IMR-90 (cell line): ENCODE measurements around the gene PKP4. TPM values are rescaled to one million over a fixed set of nuclear protein-coding genes. Genes with fewer than 3 reads are reported as not detected.

ENCODE experiments used
- ATAC-seq: fragments of 200-7000 bp; cut with Tn5 transposase; 2 replicates; pipeline ENCODE4 v1.9.1; 2020; ENCODE audit warnings: low read depth, mild to moderate bottlenecking, moderate library complexity
- BruUV-seq: library from RNA; stranded (reverse); fragments of 400-500 nt; replicated peaks from 2 replicates; lab custom pipeline; 2021; lab: Mats Ljungman, UMichigan
- CTCF ChIA-PET: fragments of 300-600 bp; formaldehyde crosslinking; extraction: SDS; loops from one replicate; lab custom pipeline; 2021; ENCODE audit warnings: antibody characterized with exemption; lab: Yijun Ruan, JAX
- POLR2A ChIA-PET: fragments of 300-600 bp; sonication (Branson Sonifier 250); formaldehyde crosslinking; loops from one replicate; lab custom pipeline; 2022; ENCODE audit warnings: antibody characterized with exemption; ENCODE audit not compliant: unreplicated experiment; lab: Charles Lee
- DNase-seq: peaks from one replicate; pipeline ENCODE4 v3.0.0; 2013
- H2AFZ ChIP-seq: replicated peaks from 2 replicates; pipeline ENCODE3; 2013; ENCODE audit warnings: low read length, mild to moderate bottlenecking; ENCODE audit not compliant: poor library complexity
- H2AK5ac ChIP-seq: 2 replicates; pipeline ENCODE4 v1.6.1; 2013; ENCODE audit warnings: low read depth, low read length, inconsistent platforms
- H2AK9ac ChIP-seq: replicated peaks from 2 replicates; pipeline ENCODE3; 2013; ENCODE audit warnings: mild to moderate bottlenecking, low read depth, low read length, moderate library complexity; ENCODE audit not compliant: poor library complexity
- H2BK120ac ChIP-seq: 2 replicates; pipeline ENCODE4 v1.6.1; 2013; ENCODE audit warnings: low read depth, low read length, inconsistent platforms
- H2BK15ac ChIP-seq: 3 replicates; pipeline ENCODE4 v1.6.1; 2013; ENCODE audit warnings: low read depth, low read length, inconsistent platforms
- H2BK20ac ChIP-seq: 2 replicates; pipeline ENCODE4 v1.6.1; 2013; ENCODE audit warnings: low read depth, mild to moderate bottlenecking, inconsistent platforms, low read length, moderate library complexity
- H2BK5ac ChIP-seq: 2 replicates; pipeline ENCODE4 v1.6.1; 2013; ENCODE audit warnings: mild to moderate bottlenecking, low read depth, low read length, inconsistent platforms; ENCODE audit not compliant: poor library complexity, severe bottlenecking
- H3K14ac ChIP-seq: replicated peaks from 2 replicates; pipeline ENCODE4 v1.6.1; 2013; ENCODE audit warnings: low read depth, low read length, inconsistent platforms
- H3K18ac ChIP-seq: 2 replicates; pipeline ENCODE4 v1.6.1; 2013; ENCODE audit warnings: low read depth, low read length, control low read depth
- H3K23ac ChIP-seq: 2 replicates; pipeline ENCODE4 v1.6.1; 2013; ENCODE audit warnings: low read depth, low read length, inconsistent platforms
- H3K27ac ChIP-seq: 2 replicates; pipeline ENCODE4 v1.5.1; 2013; ENCODE audit warnings: mild to moderate bottlenecking, control low read depth, low read length; ENCODE audit not compliant: insufficient read depth
- H3K27me3 ChIP-seq: 2 replicates; pipeline ENCODE4 v1.6.1; 2013; ENCODE audit warnings: low read length; ENCODE audit not compliant: control insufficient read depth, insufficient read depth
- H3K36me3 ChIP-seq: 2 replicates; pipeline ENCODE4 v1.6.1; 2013; ENCODE audit warnings: low read length, mixed read lengths; ENCODE audit not compliant: control insufficient read depth, insufficient read depth
- H3K4ac ChIP-seq: 2 replicates; pipeline ENCODE4 v1.6.1; 2013; ENCODE audit warnings: low read depth, low read length, inconsistent platforms
- H3K4me1 ChIP-seq: 2 replicates; pipeline ENCODE4 v1.6.1; 2013; ENCODE audit warnings: low read length, mixed read lengths; ENCODE audit not compliant: control insufficient read depth, insufficient read depth
- H3K4me2 ChIP-seq: 2 replicates; pipeline ENCODE4 v1.6.1; 2013; ENCODE audit warnings: low read depth, mild to moderate bottlenecking, control low read depth, low read length, moderate library complexity
- H3K4me3 ChIP-seq: 2 replicates; pipeline ENCODE4 v1.5.1; 2013; ENCODE audit warnings: low read depth, mild to moderate bottlenecking, control low read depth, low read length, moderate library complexity; ENCODE audit not compliant: insufficient read depth
- H3K56ac ChIP-seq: 2 replicates; pipeline ENCODE4 v1.6.1; 2013; ENCODE audit warnings: low read length, inconsistent platforms; ENCODE audit not compliant: insufficient read depth; ENCODE audit errors: extremely low read depth
- H3K79me1 ChIP-seq, 2 experiments: 2 replicates each; pipeline ENCODE4 v1.6.1; 2013; ENCODE audit warnings: low read length in 2 of 2, inconsistent platforms in 1 of 2, low read depth in 1 of 2
- H3K9ac ChIP-seq: 2 replicates; pipeline ENCODE4 v1.6.1; 2013; ENCODE audit warnings: low read depth, low read length, control low read depth
- H3K9me1 ChIP-seq: 2 replicates; pipeline ENCODE4 v1.6.1; 2013; ENCODE audit warnings: low read length, inconsistent platforms; ENCODE audit not compliant: insufficient read depth
- H3K9me3 ChIP-seq: 2 replicates; pipeline ENCODE4 v1.6.1; 2013; ENCODE audit warnings: low read length; ENCODE audit not compliant: control insufficient read depth, insufficient read depth
- H4K20me1 ChIP-seq: 2 replicates; pipeline ENCODE4 v1.6.1; 2013; ENCODE audit warnings: low read length, inconsistent platforms; ENCODE audit not compliant: insufficient read depth
- H4K5ac ChIP-seq: 2 replicates; pipeline ENCODE4 v1.6.1; 2013; ENCODE audit warnings: mild to moderate bottlenecking, low read depth, low read length, control low read depth
- H4K8ac ChIP-seq, 2 experiments: 2 replicates each; pipeline ENCODE4 v1.6.1; 2013; ENCODE audit warnings: low read depth in 2 of 2, low read length in 2 of 2, control low read depth in 1 of 2, inconsistent platforms in 1 of 2
- H4K91ac ChIP-seq: 2 replicates; pipeline ENCODE4 v1.6.1; 2013; ENCODE audit warnings: low read depth, low read length, inconsistent platforms; ENCODE audit not compliant: insufficient read depth
- CEBPB ChIP-seq: IDR thresholded peaks from 2 replicates; pipeline ENCODE4 v1.6.1; 2012; ENCODE audit warnings: low read depth, low read length, improper control_type of control experiment
- FOS ChIP-seq: fragments of 150-350 bp; IDR thresholded peaks from 2 replicates; pipeline ENCODE4 v1.6.1; 2016; ENCODE audit warnings: low read depth, low read length
- NFE2L2 ChIP-seq: fragments of 150-350 bp; IDR thresholded peaks from 2 replicates; pipeline ENCODE4 v1.6.1; 2016; ENCODE audit warnings: low read depth, mild to moderate bottlenecking, low read length
- RAD21 ChIP-seq: IDR thresholded peaks from 2 replicates; pipeline ENCODE4 v1.6.1; 2012; ENCODE audit warnings: low read length, improper control_type of control experiment
- SMC3 ChIP-seq: fragments of 150-350 bp; IDR thresholded peaks from 2 replicates; pipeline ENCODE4 v1.6.1; 2016; ENCODE audit warnings: low read depth, mild to moderate bottlenecking, antibody characterized with exemption, low read length, moderate library complexity
- USF2 ChIP-seq: fragments of 150-350 bp; IDR thresholded peaks from 2 replicates; pipeline ENCODE4 v1.6.1; 2017; ENCODE audit warnings: mild to moderate bottlenecking, antibody characterized with exemption, low read length, low read depth
- WGBS, 2 experiments: methylation state at CpG; one replicate each; pipeline versions ENCODE4 v1.1.5 to v1.1.7; 2013; ENCODE audit warnings: missing lambda C conversion rate in 2 of 2; ENCODE audit not compliant: insufficient read length in 1 of 2; ENCODE audit errors: extremely low coverage in 2 of 2; 5-methylcytosine and 5-hydroxymethylcytosine counted together
- dilution Hi-C: fragments of 300-500 bp; cut with HindIII; formaldehyde crosslinking; loops from one replicate; pipeline ENCODE4 v1.14.3; 2018; ENCODE audit warnings: low sequenced_read_pairs; ENCODE audit not compliant: unreplicated experiment
- in situ Hi-C: fragments of 300-500 bp; cut with MboI; formaldehyde crosslinking; loops from 3 replicates; pipeline ENCODE4 v1.14.3; 2019; ENCODE audit warnings: low sequenced_read_pairs, inconsistent platforms, mixed read lengths
- intact Hi-C: fragments of 100-400 bp; cut with micrococcal nuclease; formaldehyde crosslinking; loops from 2 replicates; pipeline ENCODE4 v1.10.0; 2022
- polyA plus RNA-seq, 3 experiments: library from polyadenylated mRNA; depleted of rRNA; stranded (reverse); fragments of >200 nt; gene quantifications; 2 replicates each; pipeline ENCODE4 v1.2.3, GENCODE V29; 2012; ENCODE audit warnings: low replicate concordance in 1 of 3
- total RNA-seq: library from RNA; depleted of rRNA; stranded (reverse); fragments of >200 nt; gene quantifications from 2 replicates; pipeline ENCODE4 v1.2.3, GENCODE V29; 2012

PKP4 gene
- total and polyA plus RNA-seq, 2 of the 4 experiments (the other 2 are of a cell fraction): 20.1 to 37.8 TPM

GRCh38 chr2:158507679-158508078 is 50.9 kb downstream of the PKP4 start:
- no peak overlapping the region for H3K23ac ChIP-seq
- DNase-seq (no peak), ATAC-seq (no peak)
- no peak overlapping the region for H4K91ac ChIP-seq
- dilution Hi-C loops (no loop called here), in situ Hi-C loops (no loop called here), intact Hi-C loops (no loop called here)
- POLR2A ChIA-PET: no interaction called here
- H2BK15ac ChIP-seq: no peak overlapping the region
- no peak overlapping the region for H3K9ac ChIP-seq
- H4K5ac ChIP-seq: no peak overlapping the region
- no peak overlapping the region for H3K4me2 ChIP-seq
- H3K9me1 ChIP-seq: peaks cover 11% of the 10 kb centered on the region; the same call in 1 of the 2 replicates
- no peak overlapping the region for H3K4me3 ChIP-seq
- no peak overlapping the region for H2BK5ac ChIP-seq
- H3K56ac ChIP-seq: no peak overlapping the region
- no peaks in the 10 kb centered on the region for H4K20me1 ChIP-seq
- no peak overlapping the region for H2AK9ac ChIP-seq
- TF ChIP-seq FOS (no peak), NFE2L2 (no peak), CEBPB (no peak), USF2 (no peak), SMC3 (no peak), RAD21 (no peak)
- H3K18ac ChIP-seq: no peak overlapping the region
- no peak overlapping the region for H3K4ac ChIP-seq
- H3K36me3 ChIP-seq: no peaks in the 10 kb centered on the region
- H3K27me3 ChIP-seq: no peaks in the 10 kb centered on the region
- H3K79me1 ChIP-seq: peaks cover 12 to 34% of the 10 kb centered on the region in 2 experiments
- H3K4me1 ChIP-seq: peaks cover 4% of the 10 kb centered on the region; the same call in 1 of the 2 replicates
- no CpG with 5 or more reads among the region's 2 CpGs for WGBS, 2 experiments
- H4K8ac ChIP-seq: no peak overlapping the region
- H2BK20ac ChIP-seq: no peak overlapping the region
- H2BK120ac ChIP-seq: no peak overlapping the region
- CTCF ChIA-PET: no interaction called here
- no peaks in the 10 kb centered on the region for H3K9me3 ChIP-seq
- no peak overlapping the region for H3K27ac ChIP-seq
- H2AFZ ChIP-seq: no peak overlapping the region
- no peak overlapping the region for H3K14ac ChIP-seq
- H2AK5ac ChIP-seq: no peak overlapping the region
- BruUV-seq: no TSS peak
